Astrocyte (in vitro differentiated cells and primary cell): ENCODE results near the gene USHBP1. TPM values are rescaled to one million over a fixed set of nuclear protein-coding genes. Genes with fewer than 3 reads are reported as not detected.
A peak's percentile ranks its signal among the peaks of the same experiment; 100 is the strongest.

ENCODE experiments used
- DNase-seq: peaks from one replicate; pipeline ENCODE4 v3.0.0-alpha.2; 2010; ENCODE audit warnings: low read depth
- FAIRE-seq: peaks from 2 replicates; lab custom pipeline; 2011; peaks lifted over from hg19 to GRCh38; lab: Jason Lieb, UNC
- H2AFZ ChIP-seq: 2 replicates; pipeline ENCODE4 v1.6.0; 2012; ENCODE audit warnings: low read depth, low read length, inconsistent platforms
- H3K27ac ChIP-seq: 2 replicates; pipeline ENCODE4 v1.5.1; 2011; ENCODE audit warnings: low read depth, low read length, inconsistent platforms
- H3K27me3 ChIP-seq: 2 replicates; pipeline ENCODE4 v1.6.0; 2011; ENCODE audit warnings: low read length, inconsistent platforms; ENCODE audit not compliant: insufficient read depth
- H3K36me3 ChIP-seq: 2 replicates; pipeline ENCODE4 v1.5.1; 2011; ENCODE audit warnings: low read length, inconsistent platforms; ENCODE audit not compliant: insufficient read depth
- H3K4me1 ChIP-seq: 2 replicates; pipeline ENCODE4 v1.5.1; 2011; ENCODE audit warnings: low read length, inconsistent platforms; ENCODE audit not compliant: insufficient read depth
- H3K4me2 ChIP-seq: 2 replicates; pipeline ENCODE4 v1.6.0; 2012; ENCODE audit warnings: low read length, inconsistent platforms
- H3K4me3 ChIP-seq: 2 replicates; pipeline ENCODE4 v1.5.1; 2011; ENCODE audit warnings: low read depth, mild to moderate bottlenecking, low read length, inconsistent platforms; ENCODE audit not compliant: insufficient read depth
- H3K79me2 ChIP-seq: 2 replicates; pipeline ENCODE4 v1.6.0; 2012; ENCODE audit warnings: mild to moderate bottlenecking, low read length, inconsistent platforms; ENCODE audit not compliant: insufficient read depth
- H3K9ac ChIP-seq: 2 replicates; pipeline ENCODE4 v1.6.0; 2012; ENCODE audit warnings: mild to moderate bottlenecking, low read length, inconsistent platforms
- H3K9me3 ChIP-seq: 2 replicates; pipeline ENCODE4 v1.5.1; 2012; ENCODE audit warnings: low read depth, mild to moderate bottlenecking, low read length, inconsistent platforms; ENCODE audit not compliant: insufficient read depth
- H4K20me1 ChIP-seq: 2 replicates; pipeline ENCODE4 v1.6.0; 2012; ENCODE audit warnings: low read length, inconsistent platforms; ENCODE audit not compliant: insufficient read depth
- H3K27ac Mint-ChIP-seq: one replicate; pipeline ENCODE4 v1.8.0; 2021; ENCODE audit warnings: mild to moderate bottlenecking, mixed read lengths; ENCODE audit not compliant: unreplicated experiment
- H3K27me3 Mint-ChIP-seq: one replicate; pipeline ENCODE4 v1.8.0; 2021; ENCODE audit warnings: low read depth, mixed read lengths; ENCODE audit not compliant: unreplicated experiment
- H3K36me3 Mint-ChIP-seq: one replicate; pipeline ENCODE4 v1.8.0; 2021; ENCODE audit warnings: low read depth, mixed read lengths; ENCODE audit not compliant: unreplicated experiment
- H3K4me1 Mint-ChIP-seq: one replicate; pipeline ENCODE4 v1.8.0; 2021; ENCODE audit warnings: low read depth, mixed read lengths; ENCODE audit not compliant: unreplicated experiment
- H3K4me3 Mint-ChIP-seq: one replicate; pipeline ENCODE4 v1.8.0; 2021; ENCODE audit warnings: mild to moderate bottlenecking, moderate library complexity, mixed read lengths; ENCODE audit not compliant: unreplicated experiment
- H3K9me3 Mint-ChIP-seq: one replicate; pipeline ENCODE4 v1.8.0; 2021; ENCODE audit warnings: mild to moderate bottlenecking, mixed read lengths; ENCODE audit not compliant: unreplicated experiment
- EZH2 ChIP-seq: IDR thresholded peaks from 2 replicates; pipeline ENCODE4 v1.6.1; 2012; ENCODE audit warnings: mild to moderate bottlenecking, low read length, inconsistent platforms; ENCODE audit not compliant: insufficient read depth
- total RNA-seq: library from RNA; stranded (reverse); gene quantifications from 2 replicates; pipeline ENCODE4 v1.2.1, GENCODE V29; 2021
- TF ChIP-seq, protein P1 (sequence below): IDR thresholded peaks from 2 replicates; pipeline ENCODE4 v1.5.1; 2011; ENCODE audit warnings: low read depth, mild to moderate bottlenecking, inconsistent platforms, low read length, moderate library complexity; ENCODE audit not compliant: insufficient read depth

The USHBP1 gene
- total RNA-seq, 1 donor from 2014 or later, result 0.27 TPM

GRCh38 chr19:17226002-17226933 is 38.3 kb downstream of the USHBP1 start, which contains the start of gene OCEL1:
OCEL1 (plus strand) TSS chr19:17226226; CDS start chr19:17226248, 22 bp downstream.
- Mint-ChIP-seq H3K4me1 (no peaks in the 10 kb centered on the region), H3K27ac (peak within 1 kb of the TSS; percentile 89), H3K4me3 (peak within 1 kb of the TSS; percentile 88), H3K27me3 (no peaks in the 10 kb centered on the region), H3K9me3 (no peaks in the 10 kb centered on the region), H3K36me3 (peaks cover 10% of the 10 kb centered on the region)
- Histone ChIP-seq H3K4me1 (peaks cover 4% of the 10 kb centered on the region), H3K79me2 (no peaks in the 10 kb centered on the region), H3K9me3 (no peaks in the 10 kb centered on the region), H2AFZ (peak within 1 kb of the TSS; percentile 79), H3K9ac (peak within 1 kb of the TSS; percentile 81), H3K27me3 (no peaks in the 10 kb centered on the region), H3K4me3 (peak within 1 kb of the TSS; percentile 72), H3K27ac (peak within 1 kb of the TSS; percentile 50), H4K20me1 (peaks cover 13% of the 10 kb centered on the region), H3K4me2 (peak within 1 kb of the TSS; percentile 90), H3K36me3 (peaks cover 3% of the 10 kb centered on the region)
- TF ChIP-seq, protein P1, sequence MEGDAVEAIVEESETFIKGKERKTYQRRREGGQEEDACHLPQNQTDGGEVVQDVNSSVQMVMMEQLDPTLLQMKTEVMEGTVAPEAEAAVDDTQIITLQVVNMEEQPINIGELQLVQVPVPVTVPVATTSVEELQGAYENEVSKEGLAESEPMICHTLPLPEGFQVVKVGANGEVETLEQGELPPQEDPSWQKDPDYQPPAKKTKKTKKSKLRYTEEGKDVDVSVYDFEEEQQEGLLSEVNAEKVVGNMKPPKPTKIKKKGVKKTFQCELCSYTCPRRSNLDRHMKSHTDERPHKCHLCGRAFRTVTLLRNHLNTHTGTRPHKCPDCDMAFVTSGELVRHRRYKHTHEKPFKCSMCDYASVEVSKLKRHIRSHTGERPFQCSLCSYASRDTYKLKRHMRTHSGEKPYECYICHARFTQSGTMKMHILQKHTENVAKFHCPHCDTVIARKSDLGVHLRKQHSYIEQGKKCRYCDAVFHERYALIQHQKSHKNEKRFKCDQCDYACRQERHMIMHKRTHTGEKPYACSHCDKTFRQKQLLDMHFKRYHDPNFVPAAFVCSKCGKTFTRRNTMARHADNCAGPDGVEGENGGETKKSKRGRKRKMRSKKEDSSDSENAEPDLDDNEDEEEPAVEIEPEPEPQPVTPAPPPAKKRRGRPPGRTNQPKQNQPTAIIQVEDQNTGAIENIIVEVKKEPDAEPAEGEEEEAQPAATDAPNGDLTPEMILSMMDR, result no peak
- TF ChIP-seq EZH2, result no peak
- FAIRE-seq (peak; percentile 17), DNase-seq (peak; percentile 94)

DNA sequence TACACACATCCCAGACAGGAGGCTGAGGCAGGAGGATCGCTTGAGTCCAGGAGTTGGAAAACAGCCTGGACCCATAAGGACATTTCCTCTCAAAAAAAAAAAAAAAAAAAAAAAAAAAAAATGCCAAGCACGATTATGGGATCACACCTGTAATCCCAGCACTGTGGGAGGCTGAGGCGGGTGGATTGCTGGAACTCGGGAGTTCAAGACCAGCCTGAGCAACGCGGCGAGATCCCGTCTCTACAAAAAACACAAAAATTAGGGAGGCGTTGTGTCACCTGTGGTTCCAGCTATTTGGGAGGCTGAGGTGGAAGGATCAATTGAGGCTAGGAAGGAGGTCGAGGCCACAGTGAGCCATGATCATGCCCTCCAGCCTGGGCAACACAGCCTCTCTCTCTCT is 39.5 kb downstream of the USHBP1 start:
- peaks cover 9% of the 10 kb centered on the region for H3K4me1 ChIP-seq
- H2AFZ ChIP-seq, result no peak overlapping the region
- no peak overlapping the region for H3K4me2 ChIP-seq
- H3K4me3 Mint-ChIP-seq, result no peak overlapping the region
- H3K27me3 ChIP-seq, result no peaks in the 10 kb centered on the region
- no peaks in the 10 kb centered on the region for H3K9me3 Mint-ChIP-seq
- H3K4me1 Mint-ChIP-seq, result peaks cover 4% of the 10 kb centered on the region
- TF ChIP-seq EZH2, result no peak
- TF ChIP-seq, protein P1, result no peak
- no peak overlapping the region for H3K27ac ChIP-seq
- H3K27me3 Mint-ChIP-seq, result no peaks in the 10 kb centered on the region
- DNase-seq (no peak), FAIRE-seq (no peak)
- no peaks in the 10 kb centered on the region for H3K79me2 ChIP-seq
- H3K4me3 ChIP-seq, result no peak overlapping the region
- H3K27ac Mint-ChIP-seq, result no peak overlapping the region
- peaks cover 8% of the 10 kb centered on the region for H3K36me3 Mint-ChIP-seq
- no peaks in the 10 kb centered on the region for H3K9me3 ChIP-seq
- H3K9ac ChIP-seq, result no peak overlapping the region
- peaks cover 6% of the 10 kb centered on the region for H4K20me1 ChIP-seq
- no peaks in the 10 kb centered on the region for H3K36me3 ChIP-seq
